ENCODE measurements around the gene SLC29A4.

DNA sequence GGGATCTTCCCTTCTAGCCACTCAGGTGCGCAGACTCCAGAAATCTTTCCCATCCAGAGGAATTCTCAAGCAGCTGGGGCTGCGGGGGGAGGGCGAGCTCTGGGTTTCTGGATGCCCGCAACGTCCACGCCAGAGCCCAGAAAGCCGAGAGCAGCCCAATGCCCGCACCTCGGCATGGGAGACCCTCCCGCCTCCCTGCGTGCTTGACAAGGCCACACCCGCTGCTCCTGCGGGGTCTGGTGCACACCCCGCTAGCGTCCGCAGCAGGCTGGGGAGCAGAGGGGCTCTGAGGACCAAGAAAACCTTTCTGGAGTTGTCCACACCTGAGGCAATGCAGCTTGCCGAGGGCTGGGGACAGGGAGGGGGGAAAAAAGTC lies 66.2 kb downstream of the SLC29A4 start:
- TF ChIP-seq CTCF (IDR thresholded peaks at IDR 0.05) (no peak), POLR2AphosphoS5 (IDR thresholded peaks at IDR 0.05; ENCODE audit: low read depth, low read length) (no peak), REST (IDR thresholded peaks at IDR 0.05; ENCODE audit: insufficient read depth in 1 of 2, low read depth in 2 of 2, low read length in 1 of 2) (no peak), SIN3A (IDR thresholded peaks at IDR 0.05; ENCODE audit: borderline replicate concordance, insufficient read depth, low read depth, low read length) (no peak), TCF7L2 (IDR thresholded peaks at IDR 0.05; ENCODE audit: low read depth, low read length) (no peak)
